Fibroblast of the aortic adventitia (primary cell): ENCODE data around the gene URB2. TPM values are rescaled to one million over a fixed set of nuclear protein-coding genes. Genes with fewer than 3 reads are reported as not detected.

Experiments used
- DNase-seq: peaks from one replicate; pipeline ENCODE4 v3.0.0-alpha.2; 2010; ENCODE audit warnings: low read depth
- H3K4me3 ChIP-seq: 2 replicates; pipeline ENCODE4 v1.5.1; 2011; ENCODE audit warnings: low read depth, mild to moderate bottlenecking, control low read depth, low read length, moderate library complexity
- CTCF ChIP-seq: IDR thresholded peaks from 2 replicates; pipeline ENCODE4 v1.5.1; 2011; ENCODE audit warnings: mild to moderate bottlenecking, low read length, control low read depth, inconsistent platforms; ENCODE audit not compliant: insufficient read depth
- total RNA-seq: library from RNA; depleted of rRNA; stranded (reverse); fragments of >200 nt; gene quantifications from 2 replicates; pipeline ENCODE4 v1.2.3, GENCODE V29; 2012; ENCODE audit warnings: low replicate concordance

Gene URB2
- total RNA-seq, 1 donor = 9.6 TPM

GRCh38 chr1:229623225-229623624 lies 2.8 kb upstream of the URB2 start:
- no peak for DNase-seq
- TF ChIP-seq CTCF = no peak
- no peak overlapping the region for H3K4me3 ChIP-seq

- no peak for DNase-seq
- H3K4me3 ChIP-seq = no peak overlapping the region
- no peak for TF ChIP-seq CTCF
These were observed 2.2 kb upstream of the URB2 start for GRCh38 chr1:229623838-229624237.

GRCh38 chr1:229624521-229625070 lies 1.5 kb upstream of the URB2 start:
- no peak for TF ChIP-seq CTCF
- no peak for DNase-seq
- H3K4me3 ChIP-seq = peak overlapping the region; percentile 89

GRCh38 chr1:229625071-229625914 lies 754 bp upstream of the URB2 start:
- H3K4me3 ChIP-seq = peak overlapping the region; percentile 89
- DNase-seq = peak; percentile 49
- no peak for TF ChIP-seq CTCF

GRCh38 chr1:229627003-229627402 lies 956 bp downstream of the URB2 start:
- H3K4me3 ChIP-seq = peak overlapping the region; percentile 89
- TF ChIP-seq CTCF = no peak
- no peak for DNase-seq

GRCh38 chr1:229629261-229629660 lies 3.2 kb downstream of the URB2 start:
- H3K4me3 ChIP-seq = no peak overlapping the region
- peak; percentile 41 for DNase-seq
- TF ChIP-seq CTCF = no peak
